ENCODE results near the gene NELL1.
"Not testable (repeated sequence)": the region's sequence is repeated elsewhere in the genome, so short reads cannot be mapped to it uniquely, and the experiment has no call there.

NELL1 gene

DNA sequence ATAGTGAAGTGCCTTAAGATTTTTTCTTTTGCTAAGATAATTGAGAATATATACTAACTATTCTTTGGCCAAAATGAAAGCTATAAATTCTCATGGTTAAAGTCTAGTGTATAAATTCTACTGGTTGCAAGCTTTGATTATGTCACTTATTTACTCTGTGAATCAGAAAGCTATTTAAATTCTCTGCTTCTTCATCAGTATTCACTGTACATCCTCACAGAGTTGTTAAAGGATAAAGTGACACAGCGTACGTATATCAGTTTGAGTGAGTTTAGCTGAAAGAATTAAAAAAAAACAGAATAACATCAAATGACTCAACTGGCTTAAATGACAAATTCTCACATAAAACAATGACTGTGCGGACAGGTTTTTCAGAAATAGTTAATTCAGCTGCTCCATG, 453.1 kb downstream of the NELL1 start:
- no peak for DNase-seq

GRCh38 chr11:21132146-21132720, 462.8 kb downstream of the NELL1 start:
- no peak for DNase-seq

DNA sequence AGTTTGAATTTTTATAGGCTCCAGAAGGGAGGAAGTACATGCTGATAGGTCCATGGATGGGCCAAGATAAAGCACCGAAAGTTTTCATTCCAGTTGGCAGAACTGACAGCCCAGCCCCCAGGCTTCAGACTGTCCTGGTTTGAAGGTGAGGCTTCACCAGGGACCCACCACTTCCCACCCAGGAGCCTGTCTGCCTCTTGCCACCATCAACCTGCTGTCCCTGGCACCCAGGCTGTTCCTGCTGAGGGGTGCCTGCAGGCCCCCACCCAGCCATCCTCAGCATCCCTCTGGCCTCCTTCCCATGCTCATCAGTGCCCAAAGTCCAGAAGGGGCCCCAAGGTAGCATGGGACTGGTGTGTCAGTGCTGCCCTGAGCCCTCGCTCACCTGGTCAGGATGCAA, 463.9 kb downstream of the NELL1 start:
- DNase-seq, result no peak

- no peak for DNase-seq
Measured at GRCh38 chr11:21133722-21134121, 464.3 kb downstream of the NELL1 start.

DNA sequence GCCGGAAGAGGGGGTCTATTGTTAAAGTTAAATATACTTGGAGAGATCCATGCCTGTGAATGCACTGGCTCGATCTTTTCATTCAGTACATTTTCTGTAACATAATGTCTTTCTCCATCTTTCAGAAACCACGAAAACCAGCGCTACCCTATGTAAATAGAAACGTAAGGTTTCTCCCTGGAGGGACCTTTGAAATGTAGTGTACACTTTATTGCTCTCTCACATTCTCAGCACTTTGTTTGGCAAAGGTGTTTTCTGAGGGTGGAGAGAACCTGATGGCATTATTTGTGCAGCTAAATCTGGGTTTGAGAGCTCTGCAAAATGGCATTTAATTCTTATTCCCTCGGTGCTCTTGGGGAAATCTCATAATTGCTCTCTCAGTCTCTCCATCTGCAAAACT, 468.4 kb downstream of the NELL1 start:
- DNase-seq, result no peak

DNA sequence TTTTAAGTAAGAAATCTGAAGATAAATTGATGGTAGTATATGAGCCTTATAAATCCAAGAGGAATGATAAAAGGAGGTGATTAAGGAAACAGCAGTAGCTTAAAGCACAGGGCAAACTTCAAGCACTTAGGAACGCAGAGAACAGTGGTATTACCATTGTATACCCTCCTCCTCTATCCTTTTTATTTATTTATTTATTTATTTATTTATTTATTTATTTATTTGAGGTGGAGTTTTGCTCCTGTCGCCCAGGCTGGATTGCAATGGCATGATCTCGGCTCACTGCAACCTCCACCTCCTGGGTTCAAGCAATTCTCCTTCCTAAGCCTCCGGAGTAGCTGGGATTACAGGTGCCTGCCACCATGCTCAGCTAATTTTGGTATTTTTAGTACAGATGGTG, 472.2 kb downstream of the NELL1 start:
- DNase-seq, result not testable (repeated sequence)

- no peak for DNase-seq
Measured at GRCh38 chr11:21142007-21142406, 472.6 kb downstream of the NELL1 start.

DNA sequence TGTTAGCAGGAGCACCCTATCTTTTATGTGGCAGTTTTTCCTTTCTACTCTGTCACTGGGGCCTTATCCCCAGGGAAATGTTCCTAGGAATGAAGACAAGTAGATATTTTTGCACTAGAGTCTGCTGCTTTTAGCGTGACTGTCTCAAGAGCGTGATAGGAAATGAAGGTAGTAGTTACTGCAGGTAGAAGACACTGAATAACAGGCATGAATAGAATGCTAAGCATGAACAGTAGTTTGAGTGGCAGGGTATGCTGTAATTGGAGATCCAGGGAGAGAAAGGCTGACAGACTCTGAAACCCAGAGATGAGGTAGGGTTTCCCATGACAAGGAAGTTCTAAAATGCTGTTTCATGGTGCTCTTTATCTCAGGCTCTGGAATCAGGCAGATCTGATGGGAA, 475.1 kb downstream of the NELL1 start:
- no peak for DNase-seq

- no peak for DNase-seq
Measured at GRCh38 chr11:21148376-21148775, 479.0 kb downstream of the NELL1 start.

- no peak for DNase-seq
Measured at GRCh38 chr11:21160140-21160539, 490.8 kb downstream of the NELL1 start.

- DNase-seq, result no peak
Measured at GRCh38 chr11:21169639-21170038, 500.3 kb downstream of the NELL1 start.

DNA sequence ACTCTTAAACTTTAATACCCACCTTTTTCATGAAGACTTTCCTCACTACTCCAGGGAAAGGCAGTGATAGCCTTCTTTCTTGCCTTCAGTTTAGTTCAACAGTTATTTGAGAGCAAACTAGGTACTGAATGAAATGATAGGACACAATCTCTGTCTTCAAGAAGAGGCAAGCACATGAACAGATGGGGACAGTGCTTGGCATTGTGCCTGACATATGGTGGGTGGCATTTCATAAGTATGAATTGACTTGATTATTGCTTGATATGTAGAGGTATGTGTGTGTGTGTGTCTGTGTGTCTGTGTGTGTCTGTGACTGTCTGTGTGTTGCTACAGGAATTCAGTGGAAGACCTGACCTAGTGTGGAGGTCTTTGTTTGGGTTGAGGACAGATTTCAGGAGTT, 504.1 kb downstream of the NELL1 start:
- no peak for DNase-seq

- DNase-seq, result no peak
Measured at GRCh38 chr11:21174781-21175180, 505.4 kb downstream of the NELL1 start.

DNA sequence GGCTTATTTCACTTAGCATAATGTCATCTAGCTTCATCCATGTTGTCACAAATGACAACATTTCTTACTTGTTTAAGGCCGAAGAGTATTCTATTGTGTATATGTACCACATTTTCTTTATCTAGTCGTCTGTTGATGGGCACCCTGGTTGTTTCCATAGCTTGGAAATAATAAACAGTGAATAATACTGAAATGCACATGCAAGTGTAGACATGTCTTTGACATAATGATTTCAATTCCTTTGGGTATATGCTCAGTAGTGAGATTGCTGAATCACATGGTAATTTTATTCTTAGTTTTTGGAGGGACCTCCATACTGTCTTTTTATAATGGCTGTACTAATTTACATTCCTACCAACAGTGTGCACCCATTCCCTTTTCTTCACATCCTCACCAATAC, 508.0 kb downstream of the NELL1 start:
- no peak for DNase-seq

- DNase-seq, result no peak
Measured at GRCh38 chr11:21179770-21180169, 510.4 kb downstream of the NELL1 start.

DNA sequence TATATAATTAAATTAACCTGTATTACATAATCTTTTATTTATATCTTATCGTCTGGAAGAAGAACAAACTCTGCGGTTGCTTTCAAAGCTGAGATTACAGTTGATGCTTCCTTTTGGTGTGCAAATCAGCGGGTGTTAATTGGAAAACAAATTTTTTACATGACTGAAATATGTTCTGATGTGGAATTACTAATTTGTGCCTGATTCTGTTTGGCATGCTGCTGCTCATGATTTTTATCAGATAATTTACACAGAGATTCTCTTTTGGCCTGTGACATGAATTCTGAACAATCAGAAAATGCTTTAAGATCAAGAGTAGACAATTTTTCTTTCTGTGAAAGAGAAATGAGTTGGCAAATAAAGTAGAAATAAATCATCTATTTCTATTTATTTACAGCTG, 510.8 kb downstream of the NELL1 start:
- no peak for DNase-seq

GRCh38 chr11:21185959-21186358, 516.6 kb downstream of the NELL1 start:
- no peak for DNase-seq

- DNase-seq, result no peak
Measured at GRCh38 chr11:21190181-21190580, 520.8 kb downstream of the NELL1 start.

GRCh38 chr11:21195995-21196394, 526.6 kb downstream of the NELL1 start:
- DNase-seq, result no peak

- no peak for DNase-seq
Measured at GRCh38 chr11:21198498-21198897, 529.1 kb downstream of the NELL1 start.

- no peak for DNase-seq
Measured at GRCh38 chr11:21205205-21205604, 535.8 kb downstream of the NELL1 start.

DNA sequence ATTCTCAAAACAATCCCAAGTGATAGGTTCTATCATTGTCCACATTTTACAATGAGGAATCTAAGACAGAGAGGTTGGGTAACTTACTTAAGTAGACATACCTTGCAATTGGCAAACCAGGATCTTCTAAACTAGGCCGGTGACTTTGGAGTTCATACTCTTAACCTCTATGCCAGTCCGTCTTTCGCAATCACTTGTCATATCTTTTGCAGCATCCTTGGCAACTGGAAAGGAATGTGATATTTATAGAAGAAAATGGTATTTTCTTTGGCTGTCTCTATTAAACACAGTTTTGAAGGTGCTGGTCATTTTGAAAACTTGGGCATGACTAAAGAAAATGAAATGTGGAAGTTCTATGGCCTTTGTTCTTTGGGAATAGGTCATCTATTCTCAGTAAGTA, 556.5 kb downstream of the NELL1 start:
- no peak for DNase-seq

GRCh38 chr11:21229224-21229623, 559.8 kb downstream of the NELL1 start:
- no peak for DNase-seq

GRCh38 chr11:21250196-21250595, 580.8 kb downstream of the NELL1 start:
- DNase-seq, result no peak

- DNase-seq, result no peak
Measured at GRCh38 chr11:21254055-21254454, 584.7 kb downstream of the NELL1 start.

DNA sequence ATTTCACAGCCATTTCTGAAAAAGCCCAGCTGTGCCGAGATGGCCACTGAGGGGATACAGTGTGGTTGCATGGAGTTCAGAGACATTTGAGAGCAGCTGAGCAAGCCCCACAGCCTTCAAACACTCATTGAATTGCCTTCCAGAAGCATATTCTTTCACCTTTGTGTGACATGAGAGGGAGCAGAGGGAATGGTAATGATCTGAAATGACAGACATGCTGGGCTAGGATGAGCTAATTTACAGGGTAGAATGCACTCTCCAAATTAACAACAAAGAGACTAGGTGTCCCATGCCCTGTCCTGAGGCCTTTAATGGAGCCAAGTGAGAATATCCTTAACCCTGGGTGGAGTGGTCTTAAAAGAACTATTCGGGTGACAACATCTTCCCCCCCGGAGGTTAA, 585.4 kb downstream of the NELL1 start:
- DNase-seq, result no peak
